ENCODE measurements around the gene SLC8A3. TPM values are rescaled to one million over a fixed set of nuclear protein-coding genes. Genes with fewer than 3 reads are reported as not detected.

The SLC8A3 gene
- total and polyA plus RNA-seq, 9 of the 15 experiments (the other 6 are each of a cell fraction or from before 2014, with no cell fraction given), result not detected

- no peak for TF ChIP-seq RNF219 (CRISPR knock-in tag; IDR thresholded peaks at IDR 0.05)
- no peak for TF ChIP-seq IRF9 (tag; IDR thresholded peaks at IDR 0.05)
- TF ChIP-seq NFIC (IDR thresholded peaks at IDR 0.05), result no peak
Observed at GRCh38 chr14:70116278-70116677, 72.5 kb downstream of the SLC8A3 start (continued).

- Histone ChIP-seq H3K27ac (ENCODE audit: extremely low read depth, low read depth, low read length) (no peak overlapping the region), H3K4me1 (replicated peaks in 1 of 2; ENCODE audit: control insufficient read depth in 2 of 2, insufficient read depth in 2 of 2, low read length in 2 of 2) (no peaks in the 10 kb centered on the region), H3K79me2 (ENCODE audit: control insufficient read depth, insufficient read depth, low read length) (no peaks in the 10 kb centered on the region), H3K36me3 (ENCODE audit: control insufficient read depth, insufficient read depth, low read length) (no peaks in the 10 kb centered on the region), H3K9me1 (ENCODE audit: control insufficient read depth, insufficient read depth, low read length) (no peaks in the 10 kb centered on the region), H3K9me3 (replicated peaks; ENCODE audit: control insufficient read depth, insufficient read depth, low read depth, low read length) (no peaks in the 10 kb centered on the region), H3K4me2 (ENCODE audit: insufficient read depth, low read length) (no peak overlapping the region), H2AFZ (ENCODE audit: low read depth, low read length) (no peak overlapping the region), H4K20me1 (replicated peaks; ENCODE audit: control insufficient read depth, insufficient read depth, low read length) (no peaks in the 10 kb centered on the region), H3K9ac (ENCODE audit: insufficient read depth in 1 of 2, low read depth in 2 of 2, low read length in 2 of 2) (no peak overlapping the region), H3K27me3 (ENCODE audit: control insufficient read depth in 2 of 2, insufficient read depth in 2 of 2, low read length in 2 of 2) (no peaks in the 10 kb centered on the region), H3K4me3 (no peak overlapping the region)
- DNase-seq (ENCODE audit: extremely low read depth in 1 of 4, low spot score in 3 of 4), result no peak
- ChIA-PET CTCF (ENCODE audit: low intra/inter-chr PET ratio) (no interaction called here), POLR2A (no interaction called here)
- intact Hi-C loops (cut with micrococcal nuclease) (no loop called here), in situ Hi-C loops (cut with MboI) (no loop called here)
- BruUV-seq (replicated peaks), result no TSS peak
- no peak for ATAC-seq
- FAIRE-seq, result no peak
- WGBS (ENCODE audit: insufficient coverage, low coverage, missing lambda C conversion rate), result 0% methylated on average over 5 of the region's 12 CpGs
- TF ChIP-seq RNF2 (IDR thresholded peaks at IDR 0.05) (no peak), RBM17 (IDR thresholded peaks at IDR 0.05; ENCODE audit: borderline replicate concordance, low read depth, low read length) (no peak), ZNF384 (IDR thresholded peaks at IDR 0.05; ENCODE audit: low read depth, low read length) (no peak), EWSR1 (IDR thresholded peaks at IDR 0.05; ENCODE audit: borderline replicate concordance, low read depth, partially characterized antibody) (no peak), CHD1 (IDR thresholded peaks at IDR 0.05; ENCODE audit: low read length) (no peak), GMEB1 (CRISPR knock-in tag; IDR thresholded peaks at IDR 0.05) (no peak), TRIM25 (IDR thresholded peaks at IDR 0.05; ENCODE audit: borderline replicate concordance) (no peak), DLX4 (CRISPR knock-in tag; IDR thresholded peaks at IDR 0.05) (no peak), PTTG1 (tag; IDR thresholded peaks at IDR 0.05; ENCODE audit: low read depth) (no peak)
Observed at GRCh38 chr14:70114621-70115156, 74.1 kb downstream of the SLC8A3 start.
